GM12878 (cell line): Measurements from ENCODE around the gene PCSK1. TPM values are rescaled to one million over a fixed set of nuclear protein-coding genes. Genes with fewer than 3 reads are reported as not detected.

Source experiments
- BHLHE40 ChIP-seq, 2 experiments: fragments of 450-650 bp in 1 of 2; IDR thresholded peaks; 2 replicates each; pipeline ENCODE4 v1.6.1; 2011 to 2017; ENCODE audit warnings: low read depth in 2 of 2, borderline replicate concordance in 1 of 2, improper control_type of control experiment in 1 of 2, low read length in 1 of 2, mild to moderate bottlenecking in 1 of 2
- DPF2 ChIP-seq: fragments of 450-650 bp; IDR thresholded peaks from 2 replicates; pipeline ENCODE4 v1.6.1; 2017; ENCODE audit warnings: mild to moderate bottlenecking
- ESRRA ChIP-seq: IDR thresholded peaks from 2 replicates; pipeline ENCODE4 v1.6.1; 2012; ENCODE audit warnings: mild to moderate bottlenecking, low read length, improper control_type of control experiment
- FOXM1 ChIP-seq: IDR thresholded peaks from 2 replicates; pipeline ENCODE4 v1.6.1; 2012; ENCODE audit warnings: low read depth, mild to moderate bottlenecking, inconsistent platforms, low read length, moderate library complexity
- HDAC6 ChIP-seq: fragments of 200-600 bp; sonication (generic); IDR thresholded peaks from one replicate; pipeline ENCODE4 v1.8.0; 2017; ENCODE audit warnings: antibody characterized with exemption; ENCODE audit not compliant: unreplicated experiment
- IKZF2 ChIP-seq, 2 experiments: fragments of 450-650 bp; IDR thresholded peaks; 2 replicates each; pipeline ENCODE4 v1.6.1; 2017; ENCODE audit warnings: mild to moderate bottlenecking in 2 of 2, moderate library complexity in 2 of 2
- JUNB ChIP-seq: IDR thresholded peaks from 2 replicates; pipeline ENCODE4 v1.6.1; 2016; ENCODE audit warnings: antibody characterized with exemption, mild to moderate bottlenecking
- MEF2A ChIP-seq: IDR thresholded peaks from 2 replicates; pipeline ENCODE4 v1.6.1; 2011; ENCODE audit warnings: low read depth, mild to moderate bottlenecking, low read length, moderate library complexity; ENCODE audit not compliant: insufficient read depth
- MYC ChIP-seq: IDR thresholded peaks from 2 replicates; pipeline ENCODE4 v1.6.1; 2011; ENCODE audit warnings: mild to moderate bottlenecking, low read length, moderate library complexity, inconsistent platforms; ENCODE audit not compliant: insufficient read depth, insufficient replicate concordance, insufficient read length, severe bottlenecking
- NR2F1 ChIP-seq: fragments of 450-650 bp; conservative IDR thresholded peaks from 2 replicates; pipeline ENCODE4 v1.6.1; 2017; ENCODE audit warnings: mild to moderate bottlenecking
- RAD51 ChIP-seq: fragments of 450-650 bp; IDR thresholded peaks from 2 replicates; pipeline ENCODE4 v1.6.1; 2016; ENCODE audit warnings: moderate library complexity, mild to moderate bottlenecking, inconsistent platforms
- SMC3 ChIP-seq: IDR thresholded peaks from 2 replicates; pipeline ENCODE4 v1.6.1; 2011; ENCODE audit warnings: low read length, improper control_type of control experiment, borderline replicate concordance
- SREBF1 ChIP-seq: IDR thresholded peaks from 2 replicates; pipeline ENCODE4 v1.6.1; 2012; ENCODE audit warnings: mild to moderate bottlenecking, low read length
- SUZ12 ChIP-seq: fragments of 200-600 bp; sonication (generic); IDR thresholded peaks from one replicate; pipeline ENCODE4 v1.6.1; 2018; ENCODE audit warnings: antibody characterized with exemption, mild to moderate bottlenecking; ENCODE audit not compliant: unreplicated experiment
- YY1 ChIP-seq: IDR thresholded peaks from 2 replicates; pipeline ENCODE4 v1.6.1; 2011; ENCODE audit warnings: low read depth, mild to moderate bottlenecking, low read length
- polyA plus RNA-seq, 11 experiments: library from polyadenylated mRNA; depleted of rRNA in 4 of 11; unstranded in 6 of 11; stranded (reverse) in 5 of 11; fragments of >200 nt; fragmentation: Nextera tagmentation in 4 of 11; fragmentation: Illumina TruSeq in 1 of 11; extraction: Ambion mirVana in 4 of 11; extraction: Trizol in 1 of 11; gene quantifications; 1 replicate in 1 of 11; 2 replicates in 10 of 11; pipeline versions ENCODE4 v1.2.1 to v1.2.3, GENCODE V29; 2011 to 2016; ENCODE audit warnings: inconsistent platforms in 2 of 11, missing spikeins in 2 of 11, low read depth in 1 of 11
- total RNA-seq, 4 experiments: library from RNA; depleted of rRNA in 3 of 4; stranded (reverse); fragments of >200 nt in 3 of 4; fragmentation: Illumina TruSeq in 1 of 4; extraction: Trizol in 1 of 4; gene quantifications; 2 replicates each; pipeline versions ENCODE4 v1.2.1 to v1.2.3, GENCODE V29; 2013 to 2021
- TF ChIP-seq, protein P1 (sequence below): fragments of 150-350 bp; IDR thresholded peaks from 2 replicates; pipeline ENCODE4 v1.6.1; 2014; ENCODE audit warnings: mild to moderate bottlenecking, low read depth, low read length
- TF ChIP-seq, protein P2 (sequence below): IDR thresholded peaks from 2 replicates; pipeline ENCODE4 v1.6.1; 2011; ENCODE audit warnings: low read depth, low read length, improper control_type of control experiment, borderline replicate concordance
- TF ChIP-seq, protein P3 (sequence below): IDR thresholded peaks from 2 replicates; pipeline ENCODE4 v1.6.1; 2012; ENCODE audit warnings: low read length, inconsistent platforms
- TF ChIP-seq, protein P4 (sequence below), 3 experiments: IDR thresholded peaks in 2 of 3; conservative IDR thresholded peaks in 1 of 3; 2 replicates each; pipeline ENCODE4 v1.5.1; 2011; ENCODE audit warnings: low read depth in 3 of 3, low read length in 3 of 3, mild to moderate bottlenecking in 3 of 3, control low read depth in 2 of 3, moderate library complexity in 2 of 3, inconsistent platforms in 1 of 3, mixed read lengths in 1 of 3; ENCODE audit not compliant: control insufficient read depth in 2 of 3, insufficient read depth in 1 of 3; ENCODE audit errors: extremely low read depth in 1 of 3
- TF ChIP-seq, protein P5 (sequence below): fragments of 450-650 bp; IDR thresholded peaks from 2 replicates; pipeline ENCODE4 v1.6.1; 2017; ENCODE audit warnings: low read depth, mild to moderate bottlenecking, moderate library complexity
- TF ChIP-seq, protein P6 (sequence below): fragments of 450-650 bp; IDR thresholded peaks from 2 replicates; pipeline ENCODE4 v1.6.1; 2016; ENCODE audit warnings: mild to moderate bottlenecking

PCSK1 gene
- total and polyA plus RNA-seq, 10 of the 15 experiments (the other 5 are each of a cell fraction or from before 2014, with no cell fraction given): 0.03 to 0.24 (median 0.07) TPM; not detected in 4

DNA sequence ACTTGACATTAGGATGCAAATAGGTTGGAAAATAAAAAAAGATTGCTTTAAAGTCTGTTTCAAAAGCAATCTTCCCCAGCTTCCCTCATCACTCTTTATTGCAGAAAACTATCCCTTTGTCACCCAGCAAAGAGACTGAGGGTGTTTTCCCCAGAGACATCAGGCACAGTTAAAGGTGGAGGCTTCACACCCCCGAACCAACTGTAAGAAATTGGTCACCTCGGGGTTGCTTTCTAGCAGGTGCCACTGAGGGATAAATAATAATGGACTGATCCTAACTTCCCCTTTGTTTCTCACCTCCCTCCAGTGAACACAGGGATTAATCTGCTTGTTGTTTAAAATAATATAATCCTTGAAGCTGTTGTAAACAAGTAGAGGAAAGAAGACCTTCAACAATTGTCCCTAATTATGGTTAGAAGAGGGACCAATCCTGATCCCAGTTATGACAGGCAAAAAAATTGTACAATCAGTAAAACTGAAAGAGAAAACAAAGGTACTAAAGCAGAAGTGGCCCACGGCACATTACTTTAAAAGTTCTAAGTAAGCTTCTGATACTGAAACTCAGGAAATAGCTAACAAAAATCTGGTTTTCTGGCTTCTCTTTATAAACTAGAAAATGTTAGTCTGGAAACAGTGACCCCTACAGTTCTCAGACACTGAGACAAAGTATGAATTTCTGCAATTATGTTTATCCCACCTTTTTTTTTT, 6.6 kb upstream of the PCSK1 start (continued):
- TF ChIP-seq, protein P1, sequence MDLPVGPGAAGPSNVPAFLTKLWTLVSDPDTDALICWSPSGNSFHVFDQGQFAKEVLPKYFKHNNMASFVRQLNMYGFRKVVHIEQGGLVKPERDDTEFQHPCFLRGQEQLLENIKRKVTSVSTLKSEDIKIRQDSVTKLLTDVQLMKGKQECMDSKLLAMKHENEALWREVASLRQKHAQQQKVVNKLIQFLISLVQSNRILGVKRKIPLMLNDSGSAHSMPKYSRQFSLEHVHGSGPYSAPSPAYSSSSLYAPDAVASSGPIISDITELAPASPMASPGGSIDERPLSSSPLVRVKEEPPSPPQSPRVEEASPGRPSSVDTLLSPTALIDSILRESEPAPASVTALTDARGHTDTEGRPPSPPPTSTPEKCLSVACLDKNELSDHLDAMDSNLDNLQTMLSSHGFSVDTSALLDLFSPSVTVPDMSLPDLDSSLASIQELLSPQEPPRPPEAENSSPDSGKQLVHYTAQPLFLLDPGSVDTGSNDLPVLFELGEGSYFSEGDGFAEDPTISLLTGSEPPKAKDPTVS: no peak
- TF ChIP-seq, protein P2, sequence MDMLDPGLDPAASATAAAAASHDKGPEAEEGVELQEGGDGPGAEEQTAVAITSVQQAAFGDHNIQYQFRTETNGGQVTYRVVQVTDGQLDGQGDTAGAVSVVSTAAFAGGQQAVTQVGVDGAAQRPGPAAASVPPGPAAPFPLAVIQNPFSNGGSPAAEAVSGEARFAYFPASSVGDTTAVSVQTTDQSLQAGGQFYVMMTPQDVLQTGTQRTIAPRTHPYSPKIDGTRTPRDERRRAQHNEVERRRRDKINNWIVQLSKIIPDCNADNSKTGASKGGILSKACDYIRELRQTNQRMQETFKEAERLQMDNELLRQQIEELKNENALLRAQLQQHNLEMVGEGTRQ: no peak
- TF ChIP-seq JUNB (peak; percentile 68), RAD51 (no peak; the same call in 1 of the 2 replicates), SREBF1 (no peak), SMC3 (peak; percentile 31; the same call in 1 of the 2 replicates), BHLHE40 (IDR thresholded peaks at IDR 0.05; ENCODE audit: borderline replicate concordance in 1 of 2, low read depth in 2 of 2, low read length in 1 of 2) (peak in 1 of 2 experiments; percentile 53; a peak in 1 of 4 replicates), MYC (no peak), HDAC6 (no peak), NR2F1 (no peak), YY1 (no peak), MEF2A (no peak), FOXM1 (peak; percentile 68), ESRRA (no peak), DPF2 (peak; percentile 87), SUZ12 (no peak), IKZF2 (IDR thresholded peaks at IDR 0.05) (peak in 1 of 2 experiments; percentile 85; a peak in 2 of 4 replicates)
- TF ChIP-seq, protein P3, sequence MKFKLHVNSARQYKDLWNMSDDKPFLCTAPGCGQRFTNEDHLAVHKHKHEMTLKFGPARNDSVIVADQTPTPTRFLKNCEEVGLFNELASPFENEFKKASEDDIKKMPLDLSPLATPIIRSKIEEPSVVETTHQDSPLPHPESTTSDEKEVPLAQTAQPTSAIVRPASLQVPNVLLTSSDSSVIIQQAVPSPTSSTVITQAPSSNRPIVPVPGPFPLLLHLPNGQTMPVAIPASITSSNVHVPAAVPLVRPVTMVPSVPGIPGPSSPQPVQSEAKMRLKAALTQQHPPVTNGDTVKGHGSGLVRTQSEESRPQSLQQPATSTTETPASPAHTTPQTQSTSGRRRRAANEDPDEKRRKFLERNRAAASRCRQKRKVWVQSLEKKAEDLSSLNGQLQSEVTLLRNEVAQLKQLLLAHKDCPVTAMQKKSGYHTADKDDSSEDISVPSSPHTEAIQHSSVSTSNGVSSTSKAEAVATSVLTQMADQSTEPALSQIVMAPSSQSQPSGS: peak; percentile 45; the same call in 1 of the 2 replicates
- TF ChIP-seq, protein P4, sequence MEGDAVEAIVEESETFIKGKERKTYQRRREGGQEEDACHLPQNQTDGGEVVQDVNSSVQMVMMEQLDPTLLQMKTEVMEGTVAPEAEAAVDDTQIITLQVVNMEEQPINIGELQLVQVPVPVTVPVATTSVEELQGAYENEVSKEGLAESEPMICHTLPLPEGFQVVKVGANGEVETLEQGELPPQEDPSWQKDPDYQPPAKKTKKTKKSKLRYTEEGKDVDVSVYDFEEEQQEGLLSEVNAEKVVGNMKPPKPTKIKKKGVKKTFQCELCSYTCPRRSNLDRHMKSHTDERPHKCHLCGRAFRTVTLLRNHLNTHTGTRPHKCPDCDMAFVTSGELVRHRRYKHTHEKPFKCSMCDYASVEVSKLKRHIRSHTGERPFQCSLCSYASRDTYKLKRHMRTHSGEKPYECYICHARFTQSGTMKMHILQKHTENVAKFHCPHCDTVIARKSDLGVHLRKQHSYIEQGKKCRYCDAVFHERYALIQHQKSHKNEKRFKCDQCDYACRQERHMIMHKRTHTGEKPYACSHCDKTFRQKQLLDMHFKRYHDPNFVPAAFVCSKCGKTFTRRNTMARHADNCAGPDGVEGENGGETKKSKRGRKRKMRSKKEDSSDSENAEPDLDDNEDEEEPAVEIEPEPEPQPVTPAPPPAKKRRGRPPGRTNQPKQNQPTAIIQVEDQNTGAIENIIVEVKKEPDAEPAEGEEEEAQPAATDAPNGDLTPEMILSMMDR (IDR thresholded peaks at IDR 0.05 in 2 of 3, conservative IDR thresholded peaks at IDR 0.05 in 1 of 3; ENCODE audit: control insufficient read depth in 2 of 3, extremely low read depth in 1 of 3, insufficient read depth in 1 of 3, low read depth in 3 of 3, low read length in 3 of 3): peak; percentile 17 to 54 (median 33); a peak in 5 of 6 replicates
- TF ChIP-seq, protein P5, sequence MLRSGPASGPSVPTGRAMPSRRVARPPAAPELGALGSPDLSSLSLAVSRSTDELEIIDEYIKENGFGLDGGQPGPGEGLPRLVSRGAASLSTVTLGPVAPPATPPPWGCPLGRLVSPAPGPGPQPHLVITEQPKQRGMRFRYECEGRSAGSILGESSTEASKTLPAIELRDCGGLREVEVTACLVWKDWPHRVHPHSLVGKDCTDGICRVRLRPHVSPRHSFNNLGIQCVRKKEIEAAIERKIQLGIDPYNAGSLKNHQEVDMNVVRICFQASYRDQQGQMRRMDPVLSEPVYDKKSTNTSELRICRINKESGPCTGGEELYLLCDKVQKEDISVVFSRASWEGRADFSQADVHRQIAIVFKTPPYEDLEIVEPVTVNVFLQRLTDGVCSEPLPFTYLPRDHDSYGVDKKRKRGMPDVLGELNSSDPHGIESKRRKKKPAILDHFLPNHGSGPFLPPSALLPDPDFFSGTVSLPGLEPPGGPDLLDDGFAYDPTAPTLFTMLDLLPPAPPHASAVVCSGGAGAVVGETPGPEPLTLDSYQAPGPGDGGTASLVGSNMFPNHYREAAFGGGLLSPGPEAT: peak; percentile 42
- TF ChIP-seq, protein P6, sequence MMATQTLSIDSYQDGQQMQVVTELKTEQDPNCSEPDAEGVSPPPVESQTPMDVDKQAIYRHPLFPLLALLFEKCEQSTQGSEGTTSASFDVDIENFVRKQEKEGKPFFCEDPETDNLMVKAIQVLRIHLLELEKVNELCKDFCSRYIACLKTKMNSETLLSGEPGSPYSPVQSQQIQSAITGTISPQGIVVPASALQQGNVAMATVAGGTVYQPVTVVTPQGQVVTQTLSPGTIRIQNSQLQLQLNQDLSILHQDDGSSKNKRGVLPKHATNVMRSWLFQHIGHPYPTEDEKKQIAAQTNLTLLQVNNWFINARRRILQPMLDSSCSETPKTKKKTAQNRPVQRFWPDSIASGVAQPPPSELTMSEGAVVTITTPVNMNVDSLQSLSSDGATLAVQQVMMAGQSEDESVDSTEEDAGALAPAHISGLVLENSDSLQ: no peak; the same call in 1 of the 2 replicates
